Spleen (tissue), 11 donors: ENCODE results near the gene ZNF385D. TPM values are rescaled to one million over a fixed set of nuclear protein-coding genes. Genes with fewer than 3 reads are reported as not detected.
"Not testable (repeated sequence)": the region's sequence is repeated elsewhere in the genome, so short reads cannot be mapped to it uniquely, and the experiment has no call there.

Experiments
- DNase-seq: peaks from one replicate; pipeline ENCODE4 v3.0.0-alpha.2; 2020
- H3K27ac ChIP-seq, 8 donors: fragments of 200-600 bp; sonication (generic) in 7 of 8; 1 replicate in 4 of 8; 2 replicates in 4 of 8; pipeline versions ENCODE4 v1.5.0 to v1.8.0; 2016 to 2021; ENCODE audit warnings: inconsistent platforms in 4 of 8, mild to moderate bottlenecking in 4 of 8, moderate library complexity in 1 of 8
- H3K27me3 ChIP-seq, 7 donors: fragments of 200-600 bp; sonication (generic) in 6 of 7; replicated peaks in 1 of 7; 1 replicate in 4 of 7; 2 replicates in 3 of 7; pipeline versions ENCODE4 v1.5.0 to v1.8.0; 2016 to 2021; ENCODE audit warnings: inconsistent platforms in 3 of 7, mild to moderate bottlenecking in 1 of 7
- H3K36me3 ChIP-seq, 6 donors: fragments of 200-600 bp; sonication (generic) in 5 of 6; 1 replicate in 4 of 6; 2 replicates in 2 of 6; pipeline versions ENCODE4 v1.5.0 to v1.8.0; 2016 to 2021; ENCODE audit warnings: inconsistent platforms in 2 of 6
- H3K4me1 ChIP-seq, 6 donors: fragments of 200-600 bp; sonication (generic) in 5 of 6; 1 replicate in 3 of 6; 2 replicates in 3 of 6; pipeline versions ENCODE4 v1.5.0 to v1.8.0; 2016 to 2021; ENCODE audit warnings: inconsistent platforms in 3 of 6
- H3K4me3 ChIP-seq, 8 donors: fragments of 200-600 bp; sonication (generic) in 7 of 8; 1 replicate in 4 of 8; 2 replicates in 4 of 8; pipeline versions ENCODE4 v1.5.0 to v1.8.0; 2016 to 2021; ENCODE audit warnings: inconsistent platforms in 4 of 8, mild to moderate bottlenecking in 4 of 8, moderate library complexity in 2 of 8
- H3K9me3 ChIP-seq, 8 donors: fragments of 200-600 bp; sonication (generic) in 7 of 8; 1 replicate in 4 of 8; 2 replicates in 4 of 8; pipeline versions ENCODE4 v1.5.0 to v1.8.0; 2016 to 2021; ENCODE audit warnings: inconsistent platforms in 4 of 8
- POLR2A ChIP-seq, 3 donors: fragments of 450-650 bp; IDR thresholded peaks; one replicate each; pipeline ENCODE4 v1.5.1; 2017; ENCODE audit warnings: antibody characterized with exemption in 3 of 3, mild to moderate bottlenecking in 1 of 3
- POLR2AphosphoS5 ChIP-seq, 3 donors: sonication (generic); formaldehyde crosslinking; IDR thresholded peaks; one replicate each; pipeline ENCODE4 v1.5.1; 2017; ENCODE audit warnings: antibody characterized with exemption in 3 of 3
- WGBS, 5 donors: extraction: QIAGEN DNeasy Blood & Tissue Kit in 3 of 5; methylation state at CpG; one replicate each; pipeline versions ENCODE4 v1.1.5 to v1.1.7; 2013 to 2018; 5-methylcytosine and 5-hydroxymethylcytosine counted together
- intact Hi-C: fragments of 100-400 bp; cut with DNase I; formaldehyde crosslinking; loops from one replicate; pipeline ENCODE4 v1.15.0; 2023; ENCODE audit warnings: low total_unique reads
- polyA plus RNA-seq, 3 donors: library from polyadenylated mRNA; stranded (reverse); fragments of 200-250 nt; gene quantifications; one replicate each; pipeline ENCODE4 v1.2.1, GENCODE V29; 2013
- total RNA-seq, 7 donors: library from RNA; depleted of rRNA in 3 of 7; stranded (reverse); fragments of >200 nt in 3 of 7; fragmentation: NEBNext Ultra II Directional in 4 of 7; extraction: Animal tissue kit (Norgen Biotek cat#: 25700) in 4 of 7; gene quantifications; one replicate each; pipeline versions ENCODE4 v1.1.0 to v1.2.1, GENCODE V29; 2016 to 2021
- TF ChIP-seq, protein P1 (sequence below), 11 experiments: fragments of 200-600 bp in 7 of 11; fragments of 450-650 bp in 4 of 11; sonication (generic) in 4 of 11; IDR thresholded peaks in 8 of 11; conservative IDR thresholded peaks in 3 of 11; 1 replicate in 7 of 11; 2 replicates in 4 of 11; pipeline versions ENCODE4 v1.4.0 to v1.8.0; 2016 to 2021; ENCODE audit warnings: antibody characterized with exemption in 11 of 11, inconsistent platforms in 4 of 11, mild to moderate bottlenecking in 1 of 11
- donor health status: healthy with polysubstance abuse.
- donor health status: DM: no; HTN: no; CAD: no; lungs with moderate emphysema.
- donor health status: DM: no; HTN: no; CAD: no.
- donor health status: Bipolar disorder and iron deficiency.
- donor health status: healthy.
- donor health status: DM: no; HTN: no; CAD: no.
- donor health status: DM: yes; HTN: yes; CAD: no.

The ZNF385D gene
- total and polyA plus RNA-seq, 10 donors = 0.05 to 3.2 (median 0.70) TPM

- intact Hi-C loops = no loop called here
- Histone ChIP-seq H3K4me3 (no peak overlapping the region), H3K36me3 (no peaks in the 10 kb centered on the region), H3K27me3 (no peaks in the 10 kb centered on the region), H3K27ac (no peak overlapping the region), H3K4me1 (no peaks in the 10 kb centered on the region), H3K9me3 (peaks cover 0 to 32% (median 15%) of the 10 kb centered on the region in 8 donors)
- TF ChIP-seq POLR2A (IDR thresholded peaks at IDR 0.05) (no peak), POLR2AphosphoS5 (IDR thresholded peaks at IDR 0.05) (no peak)
- TF ChIP-seq, protein P1, sequence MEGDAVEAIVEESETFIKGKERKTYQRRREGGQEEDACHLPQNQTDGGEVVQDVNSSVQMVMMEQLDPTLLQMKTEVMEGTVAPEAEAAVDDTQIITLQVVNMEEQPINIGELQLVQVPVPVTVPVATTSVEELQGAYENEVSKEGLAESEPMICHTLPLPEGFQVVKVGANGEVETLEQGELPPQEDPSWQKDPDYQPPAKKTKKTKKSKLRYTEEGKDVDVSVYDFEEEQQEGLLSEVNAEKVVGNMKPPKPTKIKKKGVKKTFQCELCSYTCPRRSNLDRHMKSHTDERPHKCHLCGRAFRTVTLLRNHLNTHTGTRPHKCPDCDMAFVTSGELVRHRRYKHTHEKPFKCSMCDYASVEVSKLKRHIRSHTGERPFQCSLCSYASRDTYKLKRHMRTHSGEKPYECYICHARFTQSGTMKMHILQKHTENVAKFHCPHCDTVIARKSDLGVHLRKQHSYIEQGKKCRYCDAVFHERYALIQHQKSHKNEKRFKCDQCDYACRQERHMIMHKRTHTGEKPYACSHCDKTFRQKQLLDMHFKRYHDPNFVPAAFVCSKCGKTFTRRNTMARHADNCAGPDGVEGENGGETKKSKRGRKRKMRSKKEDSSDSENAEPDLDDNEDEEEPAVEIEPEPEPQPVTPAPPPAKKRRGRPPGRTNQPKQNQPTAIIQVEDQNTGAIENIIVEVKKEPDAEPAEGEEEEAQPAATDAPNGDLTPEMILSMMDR (IDR thresholded peaks at IDR 0.05 in 8 of 11, conservative IDR thresholded peaks at IDR 0.05 in 3 of 11) = no peak
- WGBS, 5 donors = 5 to 85% (median 83%) methylated on average over 1 of the region's 1 CpG
- DNase-seq = no peak
Measured at GRCh38 chr3:21390856-21391255, 360.2 kb downstream of the ZNF385D start.

- H3K4me1 ChIP-seq = no peaks in the 10 kb centered on the region
- H3K36me3 ChIP-seq = no peaks in the 10 kb centered on the region
- 40 to 59% (median 52%) methylated on average over 3 of the region's 3 CpGs for WGBS, 5 donors
- no peaks in the 10 kb centered on the region for H3K27me3 ChIP-seq
- DNase-seq = no peak
- intact Hi-C loops = no loop called here
- H3K4me3 ChIP-seq = no peak overlapping the region
- H3K9me3 ChIP-seq = peaks cover 0 to 34% (median 15%) of the 10 kb centered on the region in 8 donors
- H3K27ac ChIP-seq = no peak overlapping the region
- no peak for TF ChIP-seq POLR2A (IDR thresholded peaks at IDR 0.05)
- no peak for TF ChIP-seq POLR2AphosphoS5 (IDR thresholded peaks at IDR 0.05)
- TF ChIP-seq, protein P1 (IDR thresholded peaks at IDR 0.05 in 8 of 11, conservative IDR thresholded peaks at IDR 0.05 in 3 of 11) = no peak
Measured at GRCh38 chr3:21390136-21390535, 360.9 kb downstream of the ZNF385D start.

- DNase-seq, H3K4me1 ChIP-seq, H3K27ac ChIP-seq, H3K4me3 ChIP-seq, intact Hi-C loops, H3K36me3 ChIP-seq, H3K27me3 ChIP-seq: not testable (repeated sequence)
- H3K9me3 ChIP-seq = peaks cover 0 to 34% (median 15%) of the 10 kb centered on the region in 8 donors
- 88 to 91% (median 90%) methylated on average over 19 to 30 of the region's 30 CpGs for WGBS, 5 donors
Measured at GRCh38 chr3:21387142-21387826, 363.7 kb downstream of the ZNF385D start.

DNA sequence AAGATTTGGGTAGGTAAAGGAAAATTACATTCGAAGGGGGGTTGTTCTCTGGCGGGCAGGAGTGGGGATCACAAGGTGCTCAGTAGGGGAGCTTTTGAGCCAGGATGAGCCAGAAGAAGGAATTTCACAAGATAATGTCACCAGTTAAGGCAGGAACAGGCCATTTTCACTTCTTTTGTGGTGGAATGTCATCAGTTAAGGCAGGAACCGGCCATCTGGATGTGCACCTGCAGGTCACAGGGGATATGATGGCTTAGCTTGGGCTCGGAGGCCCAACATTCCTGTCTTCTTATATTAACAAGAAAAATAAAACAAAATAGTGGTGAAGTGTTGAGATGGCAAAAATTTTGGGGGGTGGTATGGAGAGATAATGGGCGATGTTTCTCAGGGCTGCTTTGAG, 373.0 kb downstream of the ZNF385D start:
- H3K36me3 ChIP-seq, H3K9me3 ChIP-seq, H3K4me3 ChIP-seq, H3K27ac ChIP-seq, H3K27me3 ChIP-seq, DNase-seq, H3K4me1 ChIP-seq, intact Hi-C loops: not testable (repeated sequence)
- WGBS, 5 donors = 82 to 91% (median 84%) methylated on average over 5 of the region's 5 CpGs

DNA sequence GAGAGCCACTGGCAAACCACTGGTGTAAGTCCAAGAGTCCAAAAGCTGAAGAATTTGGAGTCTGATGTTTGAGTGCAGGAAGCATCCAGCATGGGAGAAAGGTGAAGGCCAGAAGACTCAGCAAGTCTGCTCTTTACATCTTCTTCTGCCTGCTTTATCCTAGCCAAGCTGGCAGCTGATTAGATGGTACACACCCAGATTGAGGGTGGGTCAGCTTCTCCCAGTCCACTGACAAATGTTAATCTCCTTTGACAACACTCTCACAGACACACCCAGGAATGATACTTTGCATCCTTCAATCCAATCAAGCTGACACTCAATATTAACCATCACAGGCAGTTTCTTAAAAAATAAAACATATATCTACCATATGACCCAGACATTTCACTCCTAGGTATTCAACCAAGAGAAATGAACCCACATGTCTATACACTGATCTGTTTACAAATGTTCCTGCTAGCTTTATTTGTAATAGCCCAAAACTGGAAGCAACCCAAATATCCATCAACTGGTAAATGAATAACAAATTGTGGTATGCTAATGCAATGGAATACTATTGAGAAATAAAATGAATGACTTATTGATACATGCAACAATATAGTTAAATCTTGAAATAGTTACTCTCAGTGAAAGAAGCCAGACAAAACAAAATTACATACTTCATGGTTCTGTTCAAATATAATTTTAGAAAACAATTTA, 373.8 kb downstream of the ZNF385D start:
- DNase-seq = no peak
- H3K36me3 ChIP-seq = no peaks in the 10 kb centered on the region
- intact Hi-C loops = no loop called here
- H3K9me3 ChIP-seq = peaks cover 0 to 4% (median 0%) of the 10 kb centered on the region in 8 donors
- H3K4me3 ChIP-seq = no peak overlapping the region
- no peaks in the 10 kb centered on the region for H3K27me3 ChIP-seq
- no peaks in the 10 kb centered on the region for H3K4me1 ChIP-seq
- TF ChIP-seq, protein P1 (IDR thresholded peaks at IDR 0.05 in 8 of 11, conservative IDR thresholded peaks at IDR 0.05 in 3 of 11) = no peak
- TF ChIP-seq POLR2A (IDR thresholded peaks at IDR 0.05) = no peak
- no peak for TF ChIP-seq POLR2AphosphoS5 (IDR thresholded peaks at IDR 0.05)
- H3K27ac ChIP-seq = no peak overlapping the region
